Activated T-cell treated with anti-CD3 and anti-CD28 coated beads for 24 hours (primary cell): ENCODE data around the gene COL5A1.
"Not testable (repeated sequence)": the region's sequence is repeated elsewhere in the genome, so short reads cannot be mapped to it uniquely, and the experiment has no call there.

ENCODE experiments used
- DNase-seq: peaks from one replicate; pipeline ENCODE4 v3.0.0-alpha.2; 2020; ENCODE audit warnings: low read depth

Gene COL5A1

DNA sequence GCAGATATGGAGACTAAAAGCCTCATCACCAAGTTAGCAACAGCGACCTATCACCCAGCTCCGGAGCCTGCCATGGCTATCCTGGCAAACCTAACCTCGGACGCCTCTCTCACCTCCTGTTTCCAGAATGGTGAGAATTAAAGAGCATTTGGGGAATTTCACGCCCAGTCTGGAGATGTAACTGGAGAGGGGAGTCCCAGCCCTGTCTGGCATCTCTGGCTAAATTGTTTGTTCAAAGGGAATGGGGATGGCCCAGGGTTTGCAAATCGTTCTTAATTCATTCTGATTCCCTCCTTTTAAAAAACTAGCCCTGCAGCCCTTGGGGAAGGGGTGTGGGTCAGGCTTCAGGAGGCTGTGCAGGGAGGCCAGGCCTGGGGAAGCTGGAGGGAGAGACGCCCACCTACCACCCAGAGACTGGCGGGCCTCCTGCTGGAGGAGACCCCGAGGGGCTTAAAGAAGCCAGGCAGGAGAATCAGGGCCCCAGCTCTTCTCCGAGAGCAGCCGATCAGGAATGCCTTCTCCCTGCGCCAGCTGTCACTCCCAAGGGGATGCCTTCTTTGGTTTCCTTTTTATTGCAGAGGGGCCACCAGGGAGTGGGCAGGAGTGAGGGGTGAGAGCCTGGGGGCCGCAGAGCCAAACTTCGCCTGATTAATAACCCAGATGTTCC lies 964 bp upstream of the COL5A1 start:
- no peak for DNase-seq

- no peak for DNase-seq
Measured at GRCh38 chr9:134641990-134642384, 384 bp downstream of the COL5A1 start.

GRCh38 chr9:134642385-134643181 lies 980 bp downstream of the COL5A1 start:
- DNase-seq, result no peak

DNA sequence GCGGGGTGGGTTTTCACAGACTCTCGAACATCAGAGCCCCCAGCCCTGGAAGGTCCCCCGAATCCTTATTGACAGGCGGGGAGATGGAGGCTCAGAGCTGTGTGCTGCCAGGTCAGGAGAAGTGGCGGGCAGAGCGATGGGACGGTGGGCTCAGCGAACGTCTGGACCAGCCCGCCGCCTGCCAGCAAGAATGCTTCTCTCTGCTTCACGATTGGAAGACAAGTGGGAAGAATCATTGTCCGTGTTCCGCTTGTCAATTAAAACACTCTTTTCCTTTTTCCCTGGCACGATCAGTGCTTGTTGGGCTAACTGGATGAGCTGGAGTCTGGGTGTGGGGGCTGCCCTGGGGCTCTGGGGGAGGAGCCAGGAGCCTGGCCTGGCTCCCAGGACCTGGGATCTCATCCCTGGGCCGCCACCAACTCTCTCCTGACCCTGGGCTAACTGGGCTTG lies 1.6 kb downstream of the COL5A1 start:
- no peak for DNase-seq

GRCh38 chr9:134644401-134644724 lies 2.8 kb downstream of the COL5A1 start:
- not testable (repeated sequence) for DNase-seq

DNA sequence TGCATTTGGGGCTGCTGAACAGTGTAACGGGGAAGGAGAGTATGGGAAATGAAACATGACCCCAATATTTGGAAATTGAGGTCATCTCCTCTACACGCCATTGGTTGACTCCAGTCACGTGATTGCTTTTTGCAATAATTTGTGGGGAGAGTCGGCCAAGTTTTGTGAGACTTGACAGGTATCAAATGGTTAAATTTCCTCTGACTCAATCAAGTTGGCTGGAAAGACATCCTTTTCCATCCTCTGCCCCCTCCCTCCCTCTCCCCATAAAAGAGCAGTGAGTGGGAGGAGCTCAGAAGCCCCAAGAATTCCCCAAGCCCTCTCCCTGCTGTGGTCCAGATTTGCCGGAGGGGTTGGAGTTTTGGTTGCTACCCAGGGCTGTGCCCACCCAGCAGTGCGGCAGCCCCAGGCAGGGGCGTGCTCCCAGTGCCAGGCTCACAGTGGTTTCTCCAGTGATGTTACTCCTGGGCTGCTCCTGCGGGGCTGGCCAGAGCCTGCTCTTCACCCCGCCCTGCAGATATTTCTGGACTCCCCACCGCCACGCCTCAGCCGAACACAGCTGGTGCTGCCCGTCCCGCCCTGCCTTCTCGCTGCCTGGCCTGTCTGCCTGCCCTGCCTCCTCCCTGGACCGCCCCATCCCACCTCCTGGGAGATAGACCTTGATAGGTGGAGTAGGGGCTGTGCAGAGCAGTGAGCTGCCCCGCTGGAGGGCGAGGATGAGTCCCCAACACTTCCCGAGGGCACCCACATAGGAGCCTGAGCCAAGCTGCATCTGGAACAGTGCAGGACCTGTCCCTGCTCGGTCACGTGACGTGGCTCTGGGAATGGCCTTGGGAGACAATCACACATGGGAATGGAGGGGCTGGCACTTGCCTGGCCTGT lies 3.4 kb downstream of the COL5A1 start:
- DNase-seq, result no peak

DNA sequence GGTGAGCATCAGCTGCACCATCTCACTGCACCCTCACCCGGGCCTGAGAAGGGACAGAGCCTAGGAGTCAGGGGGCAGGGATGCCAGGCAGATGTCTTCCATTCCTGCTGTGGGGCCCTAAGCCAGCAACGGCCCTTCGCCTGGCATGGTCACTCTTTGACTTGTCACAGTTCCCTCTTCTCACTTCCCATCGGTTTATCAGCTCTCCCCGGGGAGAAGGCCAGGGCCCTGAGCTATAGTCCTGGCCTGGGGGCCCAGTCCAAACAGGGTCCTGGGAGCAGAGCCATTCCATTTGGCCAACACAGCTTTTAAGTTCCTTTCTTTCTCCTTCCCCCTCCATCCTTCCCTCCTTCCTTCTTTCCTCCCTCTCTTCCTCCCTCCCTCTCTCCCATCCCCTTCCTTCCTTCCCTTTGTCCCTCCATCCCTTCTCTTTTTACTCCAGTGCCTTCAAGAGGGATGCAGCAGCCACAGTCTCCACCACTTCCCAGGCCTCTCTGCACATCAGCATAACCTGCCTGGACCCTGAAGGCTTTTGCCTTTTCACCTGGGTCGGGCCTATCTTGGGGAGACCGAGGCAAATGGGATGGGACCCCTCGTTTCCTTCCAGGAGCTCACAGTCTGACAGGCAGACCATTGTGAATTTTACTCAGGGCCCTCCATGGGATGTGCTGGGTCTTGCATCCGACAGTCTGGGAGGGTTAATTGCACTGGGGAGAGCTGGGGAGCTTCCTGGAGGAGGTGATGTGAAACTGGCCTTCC lies 4.2 kb downstream of the COL5A1 start:
- DNase-seq, result no peak

- no peak for DNase-seq
Measured at GRCh38 chr9:134647359-134648080, 5.9 kb downstream of the COL5A1 start.

GRCh38 chr9:134648701-134649530 lies 7.3 kb downstream of the COL5A1 start:
- no peak for DNase-seq

DNA sequence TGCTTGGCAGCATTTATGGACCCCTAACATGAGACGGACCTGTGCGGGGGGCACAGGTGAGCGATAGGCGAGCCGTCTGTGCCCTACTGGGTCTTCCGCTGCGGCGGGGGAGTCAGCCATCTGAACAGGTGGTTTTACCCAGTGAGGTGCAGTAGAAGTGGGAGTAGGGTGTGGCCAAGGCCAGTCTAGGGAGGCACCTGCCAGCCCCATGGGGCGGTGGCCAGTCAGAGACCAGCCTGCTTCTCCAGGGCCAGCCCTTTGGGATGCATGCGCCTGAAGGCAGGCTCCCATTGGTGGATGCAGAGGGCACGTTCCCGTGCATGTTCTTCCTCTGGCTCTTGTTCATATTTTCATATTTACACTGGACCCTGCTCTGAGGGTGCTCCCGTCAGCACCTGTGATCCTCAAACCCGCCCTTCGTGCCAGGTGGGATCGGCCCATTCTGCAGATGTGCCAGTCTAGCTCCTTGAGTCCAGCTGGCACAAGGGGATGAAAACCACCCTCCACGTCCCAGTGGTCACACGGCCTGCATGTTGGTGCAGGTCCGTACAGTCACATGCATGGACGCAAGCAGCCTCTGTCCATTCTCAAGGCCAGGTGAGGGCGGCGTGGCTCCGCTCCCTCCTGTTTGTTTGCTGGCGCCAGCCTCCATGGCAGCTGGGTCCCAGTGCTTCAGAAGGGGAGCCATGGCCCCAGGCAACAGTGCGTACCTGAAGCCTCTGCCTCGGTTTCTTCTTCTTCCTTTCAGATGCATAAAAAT lies 9.0 kb downstream of the COL5A1 start:
- no peak for DNase-seq

GRCh38 chr9:134651226-134651905 lies 9.8 kb downstream of the COL5A1 start:
- no peak for DNase-seq

- DNase-seq, result no peak
Measured at GRCh38 chr9:134652291-134653225, 11.0 kb downstream of the COL5A1 start.

DNA sequence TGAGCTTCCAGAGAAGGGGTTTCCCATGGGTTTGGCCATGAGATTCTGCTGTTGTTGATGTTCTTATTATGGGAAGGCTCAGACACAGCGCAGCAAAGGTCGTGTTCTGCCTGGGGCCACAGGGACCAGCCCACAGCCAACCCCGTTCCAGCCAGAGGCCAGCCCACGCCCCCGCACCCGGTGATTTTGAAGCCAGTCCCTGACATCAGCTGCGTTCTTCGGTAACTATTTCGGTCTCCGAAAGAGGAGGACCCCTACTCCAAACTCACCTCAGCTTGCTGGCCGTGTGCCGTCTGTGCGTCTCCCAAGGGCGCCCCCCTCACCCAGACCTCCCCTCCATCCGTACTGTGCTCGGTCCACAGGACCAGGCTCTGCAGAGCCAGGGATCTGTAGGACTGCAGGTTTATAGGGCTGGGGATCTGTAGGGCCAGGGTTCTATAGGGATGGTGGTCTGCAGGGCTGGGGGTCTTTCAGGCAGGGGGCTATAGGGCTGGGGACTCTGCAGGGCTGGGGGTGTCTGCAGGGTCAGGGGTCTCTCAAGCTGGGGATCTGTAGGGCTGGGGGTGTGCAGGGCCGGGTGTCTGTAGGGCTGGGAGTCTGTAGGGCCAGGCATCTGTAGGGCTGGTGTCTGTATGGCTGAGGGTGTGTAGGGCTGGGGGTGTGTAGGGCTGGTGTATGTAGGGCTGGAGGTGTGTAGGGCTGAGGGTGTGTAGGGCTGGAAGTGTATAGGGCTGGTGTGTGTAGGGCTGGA lies 11.8 kb downstream of the COL5A1 start:
- DNase-seq, result no peak

GRCh38 chr9:134655101-134655500 lies 13.5 kb downstream of the COL5A1 start:
- DNase-seq, result no peak

GRCh38 chr9:134655586-134656333 lies 14.2 kb downstream of the COL5A1 start:
- no peak for DNase-seq

- DNase-seq, result no peak
Measured at GRCh38 chr9:134656334-134657006, 14.9 kb downstream of the COL5A1 start.
